Measurements from ENCODE around the gene PIM3. TPM values are rescaled to one million over a fixed set of nuclear protein-coding genes. Genes with fewer than 3 reads are reported as not detected.

The PIM3 gene
- total RNA-seq, 1 experiment from 2014 or later: 86.3 TPM

DNA sequence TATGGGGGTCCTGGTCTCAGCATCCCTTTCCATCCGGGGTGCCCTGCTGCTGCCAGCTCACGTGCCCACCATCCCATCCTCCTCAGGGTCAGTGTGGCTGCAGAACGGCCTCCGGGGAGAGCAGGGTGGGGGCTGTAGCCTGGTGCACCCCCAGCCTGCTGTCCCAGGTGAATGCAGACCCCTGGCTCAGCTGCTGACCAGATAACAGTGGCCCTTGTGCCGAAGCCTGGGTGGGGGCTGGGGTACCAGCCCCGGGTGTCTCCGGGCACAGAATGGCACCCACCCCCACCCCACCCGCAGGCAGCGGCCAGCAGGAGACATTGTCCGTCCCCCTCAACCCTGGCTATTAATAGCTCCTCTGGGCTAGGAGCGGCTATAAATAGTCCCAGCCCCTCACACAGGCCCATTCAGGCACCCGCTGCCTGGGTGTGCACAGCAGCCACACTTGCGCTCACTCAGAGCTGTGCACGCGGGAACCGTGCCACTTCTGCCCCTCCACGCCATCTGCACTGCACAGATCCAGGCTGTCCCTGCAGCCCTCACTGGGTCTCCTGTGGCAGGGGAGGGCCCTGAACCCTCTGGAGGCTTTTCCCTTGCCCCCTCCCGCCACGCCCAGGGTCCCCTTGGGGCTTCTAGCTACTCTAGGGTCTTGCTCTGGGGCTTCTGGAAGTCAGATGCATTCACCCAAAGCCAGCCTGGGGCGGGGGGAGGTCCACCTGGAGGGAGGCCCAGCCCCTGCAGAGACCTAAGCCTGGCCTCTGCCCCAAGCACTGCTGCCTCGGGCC, 23.4 kb upstream of the PIM3 start:
- no peak for DNase-seq
- no peaks in the 10 kb centered on the region for H3K27me3 Mint-ChIP-seq (ENCODE audit: unreplicated experiment)
- CTCF ChIA-PET: interaction anchor here (0.6 to 3.0 kb wide), 2 partner anchors 15 to 30 kb away, joined by 5 to 30 read pairs; no protein-coding TSS in a partner anchor
- peak overlapping the region; percentile 72 for H3K27ac Mint-ChIP-seq (ENCODE audit: unreplicated experiment)
- no TSS peak for BruUV-seq (replicated peaks)
- H3K9me3 Mint-ChIP-seq (ENCODE audit: low read depth, unreplicated experiment): no peaks in the 10 kb centered on the region
- peak overlapping the region; percentile 43 for H3K4me3 Mint-ChIP-seq (ENCODE audit: low read depth, unreplicated experiment)
- peaks cover 29% of the 10 kb centered on the region for H3K36me3 Mint-ChIP-seq (ENCODE audit: insufficient read depth, unreplicated experiment)
- intact Hi-C loops (cut with micrococcal nuclease; ENCODE audit: unreplicated experiment): loop anchor here (10.0 kb wide), 1 partner anchor 208 kb away; no protein-coding TSS in a partner anchor
- peaks cover 16% of the 10 kb centered on the region for H3K4me1 Mint-ChIP-seq (ENCODE audit: low read depth, unreplicated experiment)
- TF ChIP-seq, protein P1, sequence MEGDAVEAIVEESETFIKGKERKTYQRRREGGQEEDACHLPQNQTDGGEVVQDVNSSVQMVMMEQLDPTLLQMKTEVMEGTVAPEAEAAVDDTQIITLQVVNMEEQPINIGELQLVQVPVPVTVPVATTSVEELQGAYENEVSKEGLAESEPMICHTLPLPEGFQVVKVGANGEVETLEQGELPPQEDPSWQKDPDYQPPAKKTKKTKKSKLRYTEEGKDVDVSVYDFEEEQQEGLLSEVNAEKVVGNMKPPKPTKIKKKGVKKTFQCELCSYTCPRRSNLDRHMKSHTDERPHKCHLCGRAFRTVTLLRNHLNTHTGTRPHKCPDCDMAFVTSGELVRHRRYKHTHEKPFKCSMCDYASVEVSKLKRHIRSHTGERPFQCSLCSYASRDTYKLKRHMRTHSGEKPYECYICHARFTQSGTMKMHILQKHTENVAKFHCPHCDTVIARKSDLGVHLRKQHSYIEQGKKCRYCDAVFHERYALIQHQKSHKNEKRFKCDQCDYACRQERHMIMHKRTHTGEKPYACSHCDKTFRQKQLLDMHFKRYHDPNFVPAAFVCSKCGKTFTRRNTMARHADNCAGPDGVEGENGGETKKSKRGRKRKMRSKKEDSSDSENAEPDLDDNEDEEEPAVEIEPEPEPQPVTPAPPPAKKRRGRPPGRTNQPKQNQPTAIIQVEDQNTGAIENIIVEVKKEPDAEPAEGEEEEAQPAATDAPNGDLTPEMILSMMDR (IDR thresholded peaks at IDR 0.05; ENCODE audit: unreplicated experiment): no peak

DNA sequence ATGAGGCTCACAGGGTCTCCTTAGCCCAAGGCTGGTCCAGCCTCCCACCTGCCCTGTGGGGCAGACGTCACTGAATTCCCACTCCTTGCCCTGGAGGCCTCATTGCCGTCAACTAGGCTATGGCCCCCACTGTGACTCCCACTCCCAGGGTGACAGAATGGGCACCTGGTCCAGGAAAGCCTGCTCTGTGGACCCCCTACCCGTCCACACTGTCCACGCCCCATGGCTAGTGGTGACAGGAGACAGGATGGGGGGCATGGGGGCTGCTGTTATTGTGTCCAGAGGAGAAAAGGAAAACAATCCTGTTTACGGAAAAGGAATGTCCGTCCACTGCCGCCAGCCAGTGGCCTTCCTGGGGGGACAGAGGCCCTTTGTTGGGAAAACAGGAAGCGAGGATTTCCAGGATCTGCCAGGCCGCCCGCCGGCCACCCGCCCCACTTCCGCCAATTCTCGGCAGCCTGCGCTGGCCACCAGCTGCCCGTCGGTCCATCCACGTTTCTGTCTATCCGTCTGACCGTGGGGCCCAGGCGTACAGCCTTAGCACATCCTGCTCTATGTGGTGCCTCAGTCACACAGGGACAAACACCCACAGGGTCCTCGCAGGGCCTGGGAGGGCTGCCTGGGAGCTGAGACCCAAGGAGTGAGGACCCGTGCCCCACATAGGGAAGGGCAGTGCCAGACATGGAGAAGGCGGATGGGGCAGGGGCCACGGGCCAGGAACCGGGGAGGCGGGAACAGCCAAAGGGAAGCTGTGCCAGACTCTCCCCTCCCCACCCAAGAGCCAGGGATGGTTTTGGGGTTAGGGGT, 22.6 kb upstream of the PIM3 start:
- H3K36me3 Mint-ChIP-seq (ENCODE audit: insufficient read depth, unreplicated experiment): peaks cover 29% of the 10 kb centered on the region
- no peak for DNase-seq
- CTCF ChIA-PET: interaction anchor here (0.6 to 3.0 kb wide), 2 partner anchors 14 to 29 kb away, joined by 5 to 30 read pairs; no protein-coding TSS in a partner anchor
- no peaks in the 10 kb centered on the region for H3K27me3 Mint-ChIP-seq (ENCODE audit: unreplicated experiment)
- TF ChIP-seq, protein P1 (IDR thresholded peaks at IDR 0.05; ENCODE audit: unreplicated experiment): no peak
- H3K4me3 Mint-ChIP-seq (ENCODE audit: low read depth, unreplicated experiment): no peak overlapping the region
- no TSS peak for BruUV-seq (replicated peaks)
- H3K9me3 Mint-ChIP-seq (ENCODE audit: low read depth, unreplicated experiment): no peaks in the 10 kb centered on the region
- H3K27ac Mint-ChIP-seq (ENCODE audit: unreplicated experiment): no peak overlapping the region
- H3K4me1 Mint-ChIP-seq (ENCODE audit: low read depth, unreplicated experiment): peaks cover 14% of the 10 kb centered on the region
- intact Hi-C loops (cut with micrococcal nuclease; ENCODE audit: unreplicated experiment): loop anchor here (10.0 kb wide), 1 partner anchor 207 kb away; no protein-coding TSS in a partner anchor

DNA sequence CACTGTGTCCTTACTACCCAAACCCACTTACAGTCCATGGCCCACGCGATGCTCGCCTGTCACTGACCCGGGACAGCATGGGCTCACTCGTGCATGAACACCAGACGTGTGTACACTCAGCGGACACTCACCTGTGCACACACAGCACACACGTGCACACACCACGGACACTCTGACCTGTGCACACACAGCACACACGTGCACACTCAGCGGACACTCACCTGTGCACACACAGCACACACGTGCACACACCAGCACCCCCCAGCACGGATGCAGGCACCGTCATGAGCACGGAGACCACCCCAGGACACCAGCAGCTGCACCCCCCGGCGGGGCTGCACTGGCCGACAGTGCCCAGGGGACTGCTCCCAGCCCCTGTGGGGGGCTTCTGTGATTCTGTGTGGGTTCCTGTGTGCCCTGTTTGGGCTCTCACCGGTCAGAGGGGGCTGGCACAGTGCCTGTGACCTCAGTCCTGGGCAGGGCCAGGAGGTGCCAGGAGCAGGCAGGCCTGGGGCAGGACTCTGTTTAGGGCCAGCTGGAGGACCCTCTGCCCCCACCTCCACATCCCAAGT, 21.9 kb upstream of the PIM3 start:
- intact Hi-C loops (cut with micrococcal nuclease; ENCODE audit: unreplicated experiment): loop anchor here (10.0 kb wide), 1 partner anchor 206 kb away; no protein-coding TSS in a partner anchor
- CTCF ChIA-PET: no interaction called here
- Mint-ChIP-seq H3K4me1 (ENCODE audit: low read depth, unreplicated experiment) (peaks cover 7% of the 10 kb centered on the region), H3K27me3 (ENCODE audit: unreplicated experiment) (no peaks in the 10 kb centered on the region), H3K36me3 (ENCODE audit: insufficient read depth, unreplicated experiment) (peaks cover 29% of the 10 kb centered on the region), H3K4me3 (ENCODE audit: low read depth, unreplicated experiment) (no peak overlapping the region), H3K9me3 (ENCODE audit: low read depth, unreplicated experiment) (no peaks in the 10 kb centered on the region), H3K27ac (ENCODE audit: unreplicated experiment) (no peak overlapping the region)
- TF ChIP-seq, protein P1 (IDR thresholded peaks at IDR 0.05; ENCODE audit: unreplicated experiment): no peak
- no TSS peak for BruUV-seq (replicated peaks)
- no peak for DNase-seq

DNA sequence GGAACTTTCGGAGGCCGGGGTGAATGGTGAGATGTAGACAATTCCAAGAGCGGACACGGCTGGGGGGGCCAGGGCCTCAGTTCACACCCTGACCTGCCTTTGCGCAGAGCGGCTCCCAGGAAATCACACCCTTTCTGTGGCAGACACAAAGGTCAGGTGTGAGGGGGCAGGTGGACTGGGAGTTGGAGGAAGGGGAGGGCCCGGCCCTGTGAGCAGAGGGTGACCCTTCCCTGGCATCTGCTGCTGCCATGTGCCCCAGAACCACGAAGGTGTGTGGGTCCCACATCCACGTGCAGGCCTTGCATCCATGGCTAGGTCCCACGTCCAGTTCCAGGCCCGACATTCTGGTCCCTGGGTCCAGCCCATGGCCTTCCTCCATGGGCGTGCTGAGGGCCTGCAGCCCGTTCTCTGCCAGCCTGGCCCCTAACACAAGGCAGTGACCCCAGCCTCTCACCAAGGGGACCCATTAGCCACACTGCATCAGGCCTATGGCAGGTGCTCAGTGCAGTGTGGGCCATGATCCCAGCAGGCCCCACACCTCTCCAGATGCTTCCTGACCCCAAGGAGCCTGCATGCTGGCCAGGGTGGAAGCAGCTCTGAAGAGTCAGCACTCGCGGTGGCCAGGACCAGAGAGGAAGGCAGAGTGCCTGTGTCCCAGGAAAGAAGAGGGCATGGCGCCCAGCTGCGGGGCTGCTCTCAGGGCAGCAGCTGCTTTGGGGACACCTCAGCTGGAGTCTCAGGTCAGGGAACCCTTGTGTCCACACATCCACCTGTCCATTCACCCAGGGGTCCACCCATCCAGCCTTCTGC, 18.9 kb upstream of the PIM3 start:
- no peak overlapping the region for H3K27ac Mint-ChIP-seq (ENCODE audit: unreplicated experiment)
- H3K9me3 Mint-ChIP-seq (ENCODE audit: low read depth, unreplicated experiment): no peaks in the 10 kb centered on the region
- no peak overlapping the region for H3K4me3 Mint-ChIP-seq (ENCODE audit: low read depth, unreplicated experiment)
- CTCF ChIA-PET: no interaction called here
- intact Hi-C loops (cut with micrococcal nuclease; ENCODE audit: unreplicated experiment): no loop called here
- no peaks in the 10 kb centered on the region for H3K27me3 Mint-ChIP-seq (ENCODE audit: unreplicated experiment)
- H3K4me1 Mint-ChIP-seq (ENCODE audit: low read depth, unreplicated experiment): peaks cover 8% of the 10 kb centered on the region
- no TSS peak for BruUV-seq (replicated peaks)
- TF ChIP-seq, protein P1 (IDR thresholded peaks at IDR 0.05; ENCODE audit: unreplicated experiment): no peak
- DNase-seq: no peak
- H3K36me3 Mint-ChIP-seq (ENCODE audit: insufficient read depth, unreplicated experiment): peaks cover 18% of the 10 kb centered on the region

All from Calu3 (cell line).